Endothelial cell of umbilical vein (primary cell): ENCODE data around the gene DCLK2. TPM values are rescaled to one million over a fixed set of nuclear protein-coding genes. Genes with fewer than 3 reads are reported as not detected.

ENCODE experiments used
- BruUV-seq: library from RNA; stranded (reverse); fragments of 400-500 nt; replicated peaks from 2 replicates; lab custom pipeline; 2021; lab: Mats Ljungman, UMichigan
- CTCF ChIA-PET: fragments of 300-600, 350-600 bp; sonication (Branson Sonifier 250); formaldehyde crosslinking; loops from one replicate; lab custom pipeline; 2021; ENCODE audit warnings: antibody characterized with exemption, inconsistent platforms; lab: Charles Lee
- POLR2A ChIA-PET: fragments of 300-600, 350-600 bp; sonication (Branson Sonifier 250); formaldehyde crosslinking; loops from one replicate; lab custom pipeline; 2021; ENCODE audit warnings: antibody characterized with exemption, inconsistent platforms; lab: Charles Lee
- DNase-seq: peaks from one replicate; pipeline ENCODE4 v3.0.0-alpha.2; 2011; ENCODE audit warnings: low read depth, low spot score
- FAIRE-seq: peaks from 2 replicates; lab custom pipeline; 2011; peaks lifted over from hg19 to GRCh38; lab: Jason Lieb, UNC
- H2AFZ ChIP-seq: 2 replicates; pipeline ENCODE4 v1.6.0; 2012; ENCODE audit warnings: low read depth, low read length, control low read depth, inconsistent platforms
- H3K27ac ChIP-seq: 2 replicates; pipeline ENCODE4 v1.5.1; 2011; ENCODE audit warnings: low read depth, mild to moderate bottlenecking, control low read depth, low read length, moderate library complexity; ENCODE audit not compliant: insufficient read depth
- H3K27me3 ChIP-seq, 2 experiments: 2 replicates each; pipeline versions ENCODE4 v1.6.0 to v1.6.1; 2011; ENCODE audit warnings: low read length in 2 of 2, mixed read lengths in 1 of 2; ENCODE audit not compliant: control insufficient read depth in 2 of 2, insufficient read depth in 2 of 2
- H3K36me3 ChIP-seq, 2 experiments: 2 replicates in 1 of 2; 3 replicates in 1 of 2; pipeline ENCODE4 v1.5.1; 2011; ENCODE audit warnings: low read length in 2 of 2, mild to moderate bottlenecking in 1 of 2, moderate library complexity in 1 of 2; ENCODE audit not compliant: control insufficient read depth in 2 of 2, insufficient read depth in 2 of 2; ENCODE audit errors: extremely low read depth in 1 of 2
- H3K4me1 ChIP-seq: 3 replicates; pipeline ENCODE4 v1.5.1; 2011; ENCODE audit warnings: mild to moderate bottlenecking, low read length; ENCODE audit not compliant: control insufficient read depth, insufficient read depth; ENCODE audit errors: extremely low read depth
- H3K4me2 ChIP-seq: 2 replicates; pipeline ENCODE4 v1.6.1; 2011; ENCODE audit warnings: low read length, control low read depth, mixed read lengths; ENCODE audit not compliant: insufficient read depth
- H3K4me3 ChIP-seq, 3 experiments: fragments of 200-600 bp in 1 of 3; sonication (generic), shearing (Covaris generic) in 1 of 3; replicated peaks in 1 of 3; 2 replicates each; pipeline ENCODE4 v1.5.1; 2011 to 2016; ENCODE audit warnings: control low read depth in 3 of 3, low read length in 3 of 3, mild to moderate bottlenecking in 2 of 3, inconsistent platforms in 1 of 3, low read depth in 1 of 3, moderate library complexity in 1 of 3; ENCODE audit not compliant: insufficient read depth in 1 of 3
- H3K79me2 ChIP-seq: 2 replicates; pipeline ENCODE4 v1.6.0; 2012; ENCODE audit warnings: low read length, inconsistent platforms; ENCODE audit not compliant: control insufficient read depth, insufficient read depth
- H3K9ac ChIP-seq: replicated peaks from 2 replicates; pipeline ENCODE3; 2011; ENCODE audit warnings: low read length, control low read depth; ENCODE audit not compliant: insufficient read depth; ENCODE audit errors: extremely low read depth
- H3K9me1 ChIP-seq: replicated peaks from 3 replicates; pipeline ENCODE4 v1.6.0; 2011; ENCODE audit warnings: mild to moderate bottlenecking, low read length; ENCODE audit not compliant: control insufficient read depth, insufficient read depth; ENCODE audit errors: extremely low read depth
- H3K9me3 ChIP-seq: replicated peaks from 2 replicates; pipeline ENCODE4 v1.5.1; 2012; ENCODE audit warnings: low read length, inconsistent platforms; ENCODE audit not compliant: control insufficient read depth, insufficient read depth
- H4K20me1 ChIP-seq: replicated peaks from 2 replicates; pipeline ENCODE3; 2011; ENCODE audit warnings: mild to moderate bottlenecking, low read length; ENCODE audit not compliant: control insufficient read depth, insufficient read depth; ENCODE audit errors: extremely low read depth
- EZH2 ChIP-seq: IDR thresholded peaks from 2 replicates; pipeline ENCODE4 v1.6.1; 2012; ENCODE audit warnings: borderline replicate concordance, low read depth, mild to moderate bottlenecking, moderate library complexity, low read length, inconsistent platforms; ENCODE audit not compliant: severe bottlenecking
- FOS ChIP-seq: IDR thresholded peaks from 2 replicates; pipeline ENCODE4 v1.6.1; 2011; ENCODE audit warnings: mild to moderate bottlenecking, low read length, moderate library complexity, borderline replicate concordance; ENCODE audit not compliant: insufficient read depth
- GATA2 ChIP-seq: IDR thresholded peaks from 2 replicates; pipeline ENCODE4 v1.7.0; 2011; ENCODE audit warnings: low read depth, mild to moderate bottlenecking, moderate library complexity, mixed read lengths, low read length; ENCODE audit not compliant: insufficient read length, insufficient read depth
- JUN ChIP-seq: IDR thresholded peaks from 2 replicates; pipeline ENCODE4 v1.6.1; 2011; ENCODE audit warnings: borderline replicate concordance, low read depth; ENCODE audit not compliant: insufficient read length, insufficient read depth
- MAX ChIP-seq: IDR thresholded peaks from 2 replicates; pipeline ENCODE4 v1.6.1; 2011; ENCODE audit not compliant: insufficient read depth, insufficient read length
- MYC ChIP-seq: IDR thresholded peaks from one replicate; pipeline ENCODE4 v1.6.1; 2011; ENCODE audit warnings: mild to moderate bottlenecking, low read depth, low read length
- POLR2A ChIP-seq: IDR thresholded peaks from 2 replicates; pipeline ENCODE4 v1.6.1; 2012; ENCODE audit warnings: low read depth, mild to moderate bottlenecking, control low read depth, low read length
- POLR2AphosphoS5 ChIP-seq: IDR thresholded peaks from 2 replicates; pipeline ENCODE4 v1.6.1; 2012; ENCODE audit warnings: low read depth, mild to moderate bottlenecking, control low read depth, low read length, moderate library complexity; ENCODE audit not compliant: insufficient read depth
- dilution Hi-C: fragments of 300-500 bp; cut with MboI; formaldehyde crosslinking; loops from one replicate; pipeline ENCODE4 v1.15.0; 2019; ENCODE audit warnings: low sequenced_read_pairs; ENCODE audit not compliant: extremely low pct_ligation_motif_present
- intact Hi-C: fragments of 100-400 bp; cut with micrococcal nuclease; formaldehyde crosslinking; loops from one replicate; pipeline ENCODE4 v1.10.0; 2022
- polyA plus RNA-seq, 4 experiments: library from polyadenylated mRNA; depleted of rRNA in 3 of 4; stranded (reverse) in 3 of 4; unstranded in 1 of 4; fragments of >200 nt; gene quantifications; 2 replicates each; pipeline versions ENCODE4 v1.2.1 to v1.2.3, GENCODE V29; 2011 to 2012; ENCODE audit warnings: missing spikeins in 1 of 4
- total RNA-seq: library from RNA; stranded (reverse); gene quantifications from 2 replicates; pipeline ENCODE4 v1.2.3, GENCODE V29; 2021
- TF ChIP-seq, protein P1 (sequence below), 2 donors: IDR thresholded peaks; 1 replicate in 1 of 2; 2 replicates in 1 of 2; pipeline ENCODE4 v1.5.1; 2011; ENCODE audit warnings: low read length in 2 of 2, mild to moderate bottlenecking in 2 of 2, moderate library complexity in 2 of 2, control low read depth in 1 of 2, inconsistent platforms in 1 of 2, low read depth in 1 of 2; ENCODE audit not compliant: insufficient read depth in 1 of 2; ENCODE audit errors: extremely low read depth in 1 of 2

The DCLK2 gene
- total and polyA plus RNA-seq, 2 donors (not counting 3 experiments of a cell fraction or from before 2014, with no cell fraction given), result 1.7 to 4.7 TPM

- BruUV-seq, result no TSS peak
- POLR2A ChIA-PET, result no interaction called here
- Histone ChIP-seq H3K9ac (no peak overlapping the region), H3K79me2 (no peaks in the 10 kb centered on the region), H3K9me1 (no peaks in the 10 kb centered on the region), H3K4me3 (no peak overlapping the region), H3K4me1 (peaks cover 11% of the 10 kb centered on the region), H3K9me3 (no peaks in the 10 kb centered on the region), H3K27me3 (no peaks in the 10 kb centered on the region), H3K27ac (no peak overlapping the region), H4K20me1 (no peaks in the 10 kb centered on the region), H3K4me2 (no peak overlapping the region), H3K36me3 (no peaks in the 10 kb centered on the region), H2AFZ (no peak overlapping the region)
- TF ChIP-seq FOS (no peak), EZH2 (no peak), JUN (no peak), POLR2AphosphoS5 (no peak), GATA2 (no peak), MYC (no peak)
- FAIRE-seq, result no peak
- CTCF ChIA-PET, result interaction anchor here (1.3 to 1.4 kb wide), 3 partner anchors 12 to 44 kb away, joined by 3 to 4 read pairs (median 3); no protein-coding TSS in a partner anchor
- dilution Hi-C loops, result no loop called here
- DNase-seq, result no peak
- intact Hi-C loops, result no loop called here
Observed at GRCh38 chr4:150164956-150165629, 86.8 kb downstream of the DCLK2 start.

- H3K4me2 ChIP-seq, result no peak overlapping the region
- ChIA-PET CTCF (no interaction called here), POLR2A (no interaction called here)
- H3K4me3 ChIP-seq, result no peak overlapping the region
- DNase-seq (no peak), FAIRE-seq (no peak)
- TF ChIP-seq POLR2A (no peak), JUN (no peak), EZH2 (no peak), MAX (no peak), FOS (no peak), GATA2 (no peak), POLR2AphosphoS5 (no peak), MYC (no peak)
- TF ChIP-seq, protein P1, sequence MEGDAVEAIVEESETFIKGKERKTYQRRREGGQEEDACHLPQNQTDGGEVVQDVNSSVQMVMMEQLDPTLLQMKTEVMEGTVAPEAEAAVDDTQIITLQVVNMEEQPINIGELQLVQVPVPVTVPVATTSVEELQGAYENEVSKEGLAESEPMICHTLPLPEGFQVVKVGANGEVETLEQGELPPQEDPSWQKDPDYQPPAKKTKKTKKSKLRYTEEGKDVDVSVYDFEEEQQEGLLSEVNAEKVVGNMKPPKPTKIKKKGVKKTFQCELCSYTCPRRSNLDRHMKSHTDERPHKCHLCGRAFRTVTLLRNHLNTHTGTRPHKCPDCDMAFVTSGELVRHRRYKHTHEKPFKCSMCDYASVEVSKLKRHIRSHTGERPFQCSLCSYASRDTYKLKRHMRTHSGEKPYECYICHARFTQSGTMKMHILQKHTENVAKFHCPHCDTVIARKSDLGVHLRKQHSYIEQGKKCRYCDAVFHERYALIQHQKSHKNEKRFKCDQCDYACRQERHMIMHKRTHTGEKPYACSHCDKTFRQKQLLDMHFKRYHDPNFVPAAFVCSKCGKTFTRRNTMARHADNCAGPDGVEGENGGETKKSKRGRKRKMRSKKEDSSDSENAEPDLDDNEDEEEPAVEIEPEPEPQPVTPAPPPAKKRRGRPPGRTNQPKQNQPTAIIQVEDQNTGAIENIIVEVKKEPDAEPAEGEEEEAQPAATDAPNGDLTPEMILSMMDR (IDR thresholded peaks at IDR 0.05; ENCODE audit: extremely low read depth in 1 of 2, insufficient read depth in 1 of 2, low read depth in 1 of 2, low read length in 2 of 2), result no peak
- no peaks in the 10 kb centered on the region for H3K27me3 ChIP-seq
- no peaks in the 10 kb centered on the region for H3K9me1 ChIP-seq
- no peaks in the 10 kb centered on the region for H3K4me1 ChIP-seq
- no peaks in the 10 kb centered on the region for H3K9me3 ChIP-seq
- no peak overlapping the region for H2AFZ ChIP-seq
- no TSS peak for BruUV-seq
- no peak overlapping the region for H3K9ac ChIP-seq
- H3K27ac ChIP-seq, result no peak overlapping the region
- no peaks in the 10 kb centered on the region for H3K79me2 ChIP-seq
- intact Hi-C loops (no loop called here), dilution Hi-C loops (no loop called here)
- no peaks in the 10 kb centered on the region for H4K20me1 ChIP-seq
- H3K36me3 ChIP-seq, result no peaks in the 10 kb centered on the region
Observed at GRCh38 chr4:150167054-150167453, 88.8 kb downstream of the DCLK2 start.
